Loucy (cell line): ENCODE results near the gene PHF21B.

ENCODE experiments used
- H2AFZ ChIP-seq: fragments of 200-600 bp; sonication (generic); 2 replicates; pipeline ENCODE4 v1.6.0; 2016; ENCODE audit warnings: antibody characterized with exemption, mild to moderate bottlenecking, low read length, moderate library complexity
- H3F3A ChIP-seq: fragments of 200-600 bp; 2 replicates; pipeline ENCODE4 v1.6.0; 2016; ENCODE audit warnings: antibody characterized with exemption, low read depth, mild to moderate bottlenecking
- H3K27me3 ChIP-seq: fragments of 200-600 bp; sonication (generic); 2 replicates; pipeline ENCODE4 v1.6.1; 2014; ENCODE audit warnings: low read length, mild to moderate bottlenecking; ENCODE audit not compliant: insufficient read depth, poor library complexity, severe bottlenecking
- H3K36me3 ChIP-seq: fragments of 200-600 bp; sonication (generic); 2 replicates; pipeline ENCODE4 v1.6.1; 2016; ENCODE audit warnings: low read length; ENCODE audit not compliant: insufficient read depth
- H3K4me1 ChIP-seq: fragments of 200-600 bp; sonication (generic); 2 replicates; pipeline ENCODE4 v1.5.1; 2014; ENCODE audit warnings: low read length, mild to moderate bottlenecking; ENCODE audit not compliant: insufficient read depth, poor library complexity, severe bottlenecking
- H3K4me2 ChIP-seq: fragments of 200-600 bp; sonication (generic); 2 replicates; pipeline ENCODE4 v1.6.0; 2014; ENCODE audit warnings: antibody characterized with exemption, low read length, low read depth, mild to moderate bottlenecking; ENCODE audit not compliant: poor library complexity, severe bottlenecking
- H3K4me3 ChIP-seq: fragments of 200-600 bp; sonication (generic); 2 replicates; pipeline ENCODE4 v1.5.1; 2014; ENCODE audit warnings: low read length, mild to moderate bottlenecking, mixed read lengths; ENCODE audit not compliant: poor library complexity, severe bottlenecking
- H3K79me2 ChIP-seq: fragments of 200-600 bp; sonication (generic); 2 replicates; pipeline ENCODE4 v1.6.1; 2014; ENCODE audit warnings: low read length; ENCODE audit not compliant: insufficient read depth
- H3K9ac ChIP-seq: fragments of 200-600 bp; sonication (generic); 2 replicates; pipeline ENCODE4 v1.6.0; 2014; ENCODE audit warnings: mild to moderate bottlenecking, low read depth, low read length, moderate library complexity; ENCODE audit not compliant: poor library complexity, severe bottlenecking
- H3K9me2 ChIP-seq: fragments of 200-600 bp; sonication (generic); replicated peaks from 2 replicates; pipeline ENCODE4 v1.6.1; 2016; ENCODE audit warnings: low read depth, low read length, mixed read lengths
- H3K9me3 ChIP-seq: fragments of 200-600 bp; sonication (generic); 2 replicates; pipeline ENCODE4 v1.6.1; 2014; ENCODE audit warnings: mild to moderate bottlenecking, antibody characterized with exemption, low read length, low read depth; ENCODE audit not compliant: insufficient read depth
- H4K20me1 ChIP-seq: fragments of 200-600 bp; sonication (generic); 2 replicates; pipeline ENCODE4 v1.6.0; 2014; ENCODE audit warnings: antibody characterized with exemption, low read length, mild to moderate bottlenecking; ENCODE audit not compliant: insufficient read depth, poor library complexity, severe bottlenecking
- EZH2phosphoT487 ChIP-seq: fragments of 200-600 bp; IDR thresholded peaks from 2 replicates; pipeline ENCODE4 v1.6.1; 2018; ENCODE audit warnings: antibody characterized with exemption, mild to moderate bottlenecking, moderate library complexity, borderline replicate concordance
- TF ChIP-seq, protein P1 (sequence below): fragments of 200-600 bp; sonication (generic); conservative IDR thresholded peaks from 2 replicates; pipeline ENCODE4 v1.5.1; 2014; ENCODE audit warnings: mild to moderate bottlenecking, antibody characterized with exemption, low read length

The PHF21B gene

DNA sequence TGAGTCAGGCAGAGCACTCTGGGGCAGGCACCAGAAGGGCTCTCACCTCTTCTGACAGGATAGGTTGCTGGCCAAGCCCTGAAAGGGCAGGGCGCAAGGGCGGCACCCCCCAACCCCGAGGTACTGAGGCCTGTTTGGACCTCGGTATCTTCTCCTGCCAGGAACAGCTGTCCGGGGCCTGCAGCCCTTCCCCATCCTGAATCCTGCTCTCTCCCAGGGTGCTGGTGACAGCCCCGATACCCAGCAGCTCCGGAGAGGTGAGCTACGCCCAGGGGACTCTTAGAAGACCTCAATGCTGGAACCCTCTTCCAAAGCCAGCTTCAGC is 79.1 kb downstream of the PHF21B start:
- TF ChIP-seq, protein P1, sequence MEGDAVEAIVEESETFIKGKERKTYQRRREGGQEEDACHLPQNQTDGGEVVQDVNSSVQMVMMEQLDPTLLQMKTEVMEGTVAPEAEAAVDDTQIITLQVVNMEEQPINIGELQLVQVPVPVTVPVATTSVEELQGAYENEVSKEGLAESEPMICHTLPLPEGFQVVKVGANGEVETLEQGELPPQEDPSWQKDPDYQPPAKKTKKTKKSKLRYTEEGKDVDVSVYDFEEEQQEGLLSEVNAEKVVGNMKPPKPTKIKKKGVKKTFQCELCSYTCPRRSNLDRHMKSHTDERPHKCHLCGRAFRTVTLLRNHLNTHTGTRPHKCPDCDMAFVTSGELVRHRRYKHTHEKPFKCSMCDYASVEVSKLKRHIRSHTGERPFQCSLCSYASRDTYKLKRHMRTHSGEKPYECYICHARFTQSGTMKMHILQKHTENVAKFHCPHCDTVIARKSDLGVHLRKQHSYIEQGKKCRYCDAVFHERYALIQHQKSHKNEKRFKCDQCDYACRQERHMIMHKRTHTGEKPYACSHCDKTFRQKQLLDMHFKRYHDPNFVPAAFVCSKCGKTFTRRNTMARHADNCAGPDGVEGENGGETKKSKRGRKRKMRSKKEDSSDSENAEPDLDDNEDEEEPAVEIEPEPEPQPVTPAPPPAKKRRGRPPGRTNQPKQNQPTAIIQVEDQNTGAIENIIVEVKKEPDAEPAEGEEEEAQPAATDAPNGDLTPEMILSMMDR: no peak
- TF ChIP-seq EZH2phosphoT487: no peak
- no peaks in the 10 kb centered on the region for H3K9me2 ChIP-seq
- H3K36me3 ChIP-seq: no peaks in the 10 kb centered on the region
- H4K20me1 ChIP-seq: no peaks in the 10 kb centered on the region
- no peaks in the 10 kb centered on the region for H3K79me2 ChIP-seq
- peaks cover 8% of the 10 kb centered on the region for H3K4me1 ChIP-seq
- no peak overlapping the region for H2AFZ ChIP-seq
- H3K4me2 ChIP-seq: no peak overlapping the region
- H3K9me3 ChIP-seq: no peaks in the 10 kb centered on the region
- H3F3A ChIP-seq: no peaks in the 10 kb centered on the region
- no peaks in the 10 kb centered on the region for H3K27me3 ChIP-seq
- H3K4me3 ChIP-seq: no peak overlapping the region
- H3K9ac ChIP-seq: no peak overlapping the region

DNA sequence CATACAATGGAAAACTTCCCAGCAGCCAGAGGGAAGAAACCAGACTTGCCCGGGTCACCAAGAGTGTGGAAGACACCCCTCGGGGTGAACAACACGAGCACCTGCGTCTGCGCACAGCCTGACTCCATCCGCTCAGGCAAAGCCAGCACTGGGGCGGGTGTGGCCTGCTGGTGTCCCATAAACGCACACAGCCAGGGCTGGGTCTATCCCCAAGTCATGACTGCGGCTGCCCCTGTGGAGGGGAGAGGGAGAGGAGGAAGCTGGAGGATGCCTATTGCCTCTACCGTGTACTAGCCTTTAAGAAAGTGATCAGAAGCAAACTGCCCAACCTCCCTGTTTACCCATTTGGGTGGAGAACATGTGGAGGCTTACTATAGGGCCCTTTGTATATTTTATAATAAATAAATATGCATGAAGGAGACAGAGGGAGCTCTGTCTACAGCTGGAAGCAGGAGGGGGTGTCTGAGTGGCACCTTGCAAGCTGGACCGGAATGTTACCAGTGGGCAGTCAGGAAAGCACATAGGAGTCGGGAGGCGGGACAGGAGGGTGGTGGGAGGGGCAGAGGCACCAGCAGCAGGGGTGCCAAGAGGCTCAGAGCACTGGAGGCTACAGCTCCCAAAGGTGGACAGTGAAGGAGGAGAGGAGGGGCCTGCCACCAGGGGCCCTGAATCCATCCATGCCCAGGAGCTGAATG is 79.6 kb downstream of the PHF21B start:
- H3F3A ChIP-seq: no peaks in the 10 kb centered on the region
- TF ChIP-seq, protein P1: no peak
- no peak for TF ChIP-seq EZH2phosphoT487
- H3K4me3 ChIP-seq: no peak overlapping the region
- H3K9me2 ChIP-seq: no peaks in the 10 kb centered on the region
- no peak overlapping the region for H3K4me2 ChIP-seq
- H3K4me1 ChIP-seq: peaks cover 8% of the 10 kb centered on the region
- H3K27me3 ChIP-seq: no peaks in the 10 kb centered on the region
- no peaks in the 10 kb centered on the region for H4K20me1 ChIP-seq
- no peaks in the 10 kb centered on the region for H3K9me3 ChIP-seq
- H2AFZ ChIP-seq: no peak overlapping the region
- no peaks in the 10 kb centered on the region for H3K36me3 ChIP-seq
- no peak overlapping the region for H3K9ac ChIP-seq
- H3K79me2 ChIP-seq: no peaks in the 10 kb centered on the region

DNA sequence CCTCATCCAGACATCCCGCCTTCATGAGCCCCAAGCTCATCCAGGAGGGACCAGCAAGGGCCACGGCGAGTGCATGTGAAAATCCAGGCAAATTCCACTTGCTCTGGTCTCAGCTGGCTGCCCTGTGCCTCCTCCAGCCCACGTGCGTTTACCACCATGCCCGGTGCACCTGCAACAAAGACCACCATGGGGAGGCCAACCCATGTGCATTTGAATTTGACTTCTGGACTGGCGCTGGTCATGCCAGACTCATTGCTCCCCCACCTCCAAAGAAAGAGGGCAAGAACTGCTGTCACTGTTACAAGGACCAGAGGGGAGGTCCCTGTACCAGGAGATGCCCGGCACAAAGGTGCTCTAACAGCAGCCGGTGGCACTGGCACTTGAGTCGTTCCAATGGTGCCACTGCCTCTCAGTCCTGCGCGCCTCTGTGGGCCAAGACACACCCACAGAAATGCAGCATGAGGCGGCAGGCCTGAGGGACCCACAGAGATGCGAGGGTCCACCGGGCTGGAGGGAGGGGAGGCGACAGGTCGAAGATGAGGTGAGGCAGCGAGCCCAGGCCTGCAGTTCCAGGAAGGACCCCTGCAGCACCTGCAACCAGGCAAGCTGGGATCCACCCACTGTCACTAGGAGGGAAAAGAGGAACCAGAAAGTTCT is 80.3 kb downstream of the PHF21B start:
- no peak overlapping the region for H2AFZ ChIP-seq
- no peaks in the 10 kb centered on the region for H3K9me3 ChIP-seq
- H3K36me3 ChIP-seq: no peaks in the 10 kb centered on the region
- peaks cover 8% of the 10 kb centered on the region for H3K4me1 ChIP-seq
- TF ChIP-seq, protein P1: no peak
- TF ChIP-seq EZH2phosphoT487: no peak
- H4K20me1 ChIP-seq: no peaks in the 10 kb centered on the region
- H3K79me2 ChIP-seq: no peaks in the 10 kb centered on the region
- no peak overlapping the region for H3K9ac ChIP-seq
- no peaks in the 10 kb centered on the region for H3K27me3 ChIP-seq
- no peak overlapping the region for H3K4me3 ChIP-seq
- no peaks in the 10 kb centered on the region for H3F3A ChIP-seq
- no peak overlapping the region for H3K4me2 ChIP-seq
- no peaks in the 10 kb centered on the region for H3K9me2 ChIP-seq
